Activated CD4-positive, alpha-beta T cell treated with anti-CD3 and anti-CD28 coated beads for 1 hour (primary cell): ENCODE results near the gene LGALS3BP.
"Not testable (repeated sequence)": the region's sequence is repeated elsewhere in the genome, so short reads cannot be mapped to it uniquely, and the experiment has no call there.

Experiments
- DNase-seq: peaks from one replicate; pipeline ENCODE4 v3.0.0-alpha.2; 2020

The LGALS3BP gene

GRCh38 chr17:78977997-78978973 lies 1.4 kb downstream of the LGALS3BP start:
- no peak for DNase-seq

DNA sequence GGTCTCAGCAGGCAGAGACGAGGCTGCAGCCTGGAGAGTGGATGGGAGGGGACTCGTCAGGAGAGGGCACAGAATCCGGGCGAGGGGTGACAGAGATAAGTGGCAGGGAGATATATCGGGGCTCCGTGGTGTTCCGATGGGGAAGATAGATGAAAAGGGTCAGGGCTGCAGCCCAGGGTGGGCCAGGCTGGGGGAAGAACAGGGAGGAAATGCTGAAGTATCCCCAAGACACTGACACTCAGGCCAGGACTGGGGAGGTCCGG lies 2.1 kb downstream of the LGALS3BP start:
- DNase-seq = no peak

GRCh38 chr17:78976907-78977680 lies 2.6 kb downstream of the LGALS3BP start:
- DNase-seq = no peak

GRCh38 chr17:78974635-78975591 lies 4.8 kb downstream of the LGALS3BP start:
- DNase-seq = no peak

GRCh38 chr17:78973792-78974520 lies 5.8 kb downstream of the LGALS3BP start:
- no peak for DNase-seq

DNA sequence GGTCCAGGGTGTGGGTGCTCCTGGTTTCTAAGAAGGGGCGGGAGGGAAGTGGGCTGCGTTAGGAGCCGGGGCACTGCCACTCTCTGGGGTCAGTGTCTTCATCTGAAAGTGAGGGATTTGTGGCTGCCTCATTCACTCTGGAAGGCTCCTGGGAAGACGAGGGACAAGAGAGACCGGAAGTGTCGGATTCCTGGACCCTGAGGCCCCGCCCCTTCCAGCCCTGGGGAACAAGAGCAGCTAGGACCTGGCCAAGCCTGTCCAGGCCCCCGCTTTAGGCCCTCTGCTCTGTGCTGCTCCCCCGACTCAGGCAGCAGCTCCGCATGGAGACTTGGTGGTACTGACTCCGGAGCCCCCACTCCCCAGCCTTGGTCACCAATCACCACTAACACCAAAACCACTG lies 6.5 kb downstream of the LGALS3BP start:
- no peak for DNase-seq

- no peak for DNase-seq
These were observed 7.1 kb downstream of the LGALS3BP start for GRCh38 chr17:78972507-78973105.

DNA sequence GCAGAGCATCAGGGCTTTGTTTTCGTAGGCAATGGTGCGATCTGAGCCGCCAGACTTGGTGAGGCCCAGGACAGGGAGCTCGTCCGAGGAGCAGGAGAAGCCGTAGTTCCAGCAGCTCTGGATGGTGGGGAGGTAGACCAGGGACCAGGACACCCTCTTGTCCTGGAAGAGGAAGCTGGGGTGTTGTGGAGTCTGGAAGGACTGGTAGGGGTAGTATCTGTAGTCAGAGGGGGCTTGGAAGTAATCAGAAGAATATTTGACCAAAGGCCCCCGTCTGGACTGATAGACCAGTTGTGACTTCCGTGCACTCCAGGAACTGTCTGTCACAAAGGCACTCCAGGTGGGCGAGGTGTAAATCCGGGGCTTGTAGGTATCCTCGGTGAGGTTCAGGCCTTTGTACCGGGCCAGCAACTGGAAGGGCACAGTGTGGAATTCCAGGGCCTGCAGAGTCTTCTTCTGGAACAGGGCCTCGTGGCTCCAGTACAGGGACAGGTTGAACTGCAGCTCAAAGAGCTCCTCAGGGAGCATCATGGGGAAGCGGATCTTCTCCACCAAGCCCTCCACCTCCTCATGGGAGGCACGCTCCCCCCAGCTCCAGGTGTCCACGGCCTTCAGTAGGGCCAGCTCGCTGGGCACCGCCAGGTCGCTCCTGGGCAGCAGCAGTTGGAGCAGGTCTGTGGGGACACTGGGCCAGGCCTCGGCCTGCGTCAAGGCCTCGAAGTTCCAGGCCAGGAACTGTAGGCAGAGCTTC lies 7.8 kb downstream of the LGALS3BP start:
- DNase-seq = no peak

- DNase-seq = peak; percentile 68
These were observed 8.6 kb downstream of the LGALS3BP start for GRCh38 chr17:78970834-78971755.

DNA sequence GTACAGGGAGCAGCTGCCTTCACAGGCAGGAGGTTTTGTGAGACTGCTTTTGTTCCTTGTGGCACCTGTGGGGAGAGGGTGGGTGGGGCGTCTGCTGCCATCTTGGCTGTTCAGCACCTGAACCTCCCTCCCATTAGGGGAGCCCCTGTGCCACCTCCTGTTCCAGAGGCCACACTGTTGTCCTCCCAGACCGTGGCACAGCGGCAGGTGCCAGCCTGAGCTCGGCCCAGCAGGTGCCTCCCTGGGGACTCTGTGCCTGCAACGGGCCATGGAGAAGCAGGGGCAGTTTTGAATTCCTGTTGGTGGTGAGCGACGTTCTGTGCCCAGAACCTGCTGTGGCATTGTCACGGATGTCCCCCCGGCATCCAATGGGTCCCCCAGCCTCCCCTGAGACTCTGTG lies 9.9 kb downstream of the LGALS3BP start:
- no peak for DNase-seq

DNA sequence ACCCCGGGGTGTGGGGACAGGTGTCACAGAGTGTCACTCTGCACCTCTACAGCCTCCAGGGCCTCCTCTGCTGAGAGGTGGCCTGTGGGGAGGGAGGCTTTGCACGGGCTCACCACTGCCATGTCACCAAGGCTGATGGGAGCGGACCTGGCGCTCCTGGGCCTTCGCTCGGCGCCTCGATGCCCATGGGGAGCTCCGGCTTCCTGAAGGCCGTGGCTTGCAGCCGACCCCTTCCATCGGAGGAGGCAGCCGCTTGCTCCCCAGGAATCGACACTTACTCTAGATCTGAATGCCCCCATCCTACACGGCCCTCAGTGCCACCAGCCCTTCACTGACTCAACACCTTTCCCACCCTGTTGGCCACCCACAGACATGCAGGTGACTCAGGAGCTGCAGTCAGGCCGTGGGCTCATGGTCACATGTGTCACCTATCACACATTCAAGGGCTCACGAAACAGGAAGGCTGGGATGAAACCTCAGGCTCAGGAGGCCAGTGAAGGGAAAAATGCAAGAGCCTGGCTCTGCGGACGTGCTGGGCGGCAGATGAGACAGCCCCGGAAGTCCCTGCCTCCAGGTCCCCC lies 11.9 kb downstream of the LGALS3BP start:
- DNase-seq = no peak

- no peak for DNase-seq
These were observed 12.7 kb downstream of the LGALS3BP start for GRCh38 chr17:78966910-78967600.

DNA sequence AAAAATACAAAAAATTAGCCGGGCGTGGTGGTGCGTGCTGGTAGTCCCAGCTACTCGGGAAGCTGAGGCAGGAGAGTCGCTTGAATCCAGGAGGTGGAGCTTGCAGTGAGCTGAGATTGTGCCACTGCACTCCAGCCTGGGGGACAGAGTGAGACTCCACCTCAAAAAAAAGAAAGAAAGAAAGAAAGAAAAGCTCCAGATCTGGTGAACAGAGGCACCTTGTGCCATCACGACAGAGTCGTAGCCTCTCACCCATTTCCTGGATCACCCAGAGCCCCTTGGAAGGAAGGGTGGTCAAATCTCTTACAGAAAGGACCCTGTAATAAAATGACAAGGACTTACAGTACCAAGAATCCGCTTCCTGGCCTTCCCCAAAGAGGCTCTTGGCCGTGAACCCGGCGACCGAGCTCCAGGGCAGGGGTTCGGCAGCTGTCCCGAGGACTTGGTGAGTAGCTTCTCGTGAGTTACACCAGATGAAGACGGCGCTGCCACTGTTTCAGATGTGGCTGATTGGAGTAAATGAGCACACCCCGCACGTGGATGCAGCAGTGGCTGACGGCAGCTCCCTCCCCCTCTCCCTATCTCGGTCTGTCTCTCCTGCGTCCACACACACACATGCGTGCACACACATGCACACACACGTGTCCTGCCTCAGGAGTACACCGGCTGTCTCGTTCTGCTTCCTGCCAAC lies 13.5 kb downstream of the LGALS3BP start:
- no peak for DNase-seq

DNA sequence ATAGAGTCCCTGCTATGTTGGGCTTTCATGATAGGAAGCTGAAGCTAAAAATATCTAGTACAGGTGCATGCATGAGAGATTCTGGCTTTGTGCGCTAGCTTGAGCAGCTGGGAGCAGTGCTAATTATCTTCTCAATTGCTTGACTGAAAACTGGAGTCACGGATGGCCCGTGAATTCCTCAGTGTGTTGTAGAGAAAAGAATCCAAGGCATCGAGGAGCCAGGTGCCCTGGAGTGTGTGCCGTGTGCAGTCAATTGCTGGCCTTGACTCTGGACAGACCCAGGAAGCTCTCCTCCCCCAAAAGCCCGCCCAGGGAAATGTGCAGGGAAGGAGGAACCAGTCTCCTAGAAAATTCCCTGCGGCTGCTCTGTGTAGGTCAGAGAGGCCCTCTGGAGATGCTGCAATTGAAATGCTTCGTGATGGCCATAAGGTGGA lies 14.2 kb downstream of the LGALS3BP start:
- DNase-seq = no peak

- DNase-seq = no peak
These were observed 16.3 kb downstream of the LGALS3BP start for GRCh38 chr17:78963378-78963777.

- DNase-seq = not testable (repeated sequence)
These were observed 16.8 kb downstream of the LGALS3BP start for GRCh38 chr17:78962984-78963348.

DNA sequence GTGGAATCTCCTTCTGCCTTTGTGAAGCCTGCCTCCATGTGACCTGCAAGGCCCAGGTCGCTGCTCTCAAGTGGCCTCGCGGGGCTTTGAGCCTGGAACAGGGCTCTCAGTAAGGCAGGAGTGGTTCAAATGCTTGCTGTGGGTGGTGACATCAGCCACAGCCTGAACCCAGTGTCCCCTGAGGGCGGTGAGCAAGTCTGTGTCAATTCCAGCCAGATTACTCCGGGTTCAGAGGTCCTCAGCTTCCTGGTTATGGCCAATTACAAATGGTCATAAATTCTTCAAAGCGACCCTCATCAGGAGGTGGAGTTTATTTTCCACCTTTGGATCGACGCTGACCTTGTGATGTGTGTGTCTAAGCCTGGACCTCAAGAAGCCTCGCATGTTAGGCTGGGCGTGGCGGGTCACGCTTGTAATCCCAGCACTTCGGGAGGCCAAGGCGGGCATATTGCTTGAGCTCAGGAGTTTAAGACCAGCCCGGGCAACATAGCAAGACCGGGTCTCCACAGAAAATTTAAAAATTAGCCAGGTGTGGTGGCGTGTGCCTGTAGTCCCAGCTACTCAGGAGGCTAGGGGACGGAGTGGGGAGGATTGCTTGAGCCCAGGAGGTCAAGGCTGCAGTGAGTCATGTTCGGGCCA lies 17.3 kb downstream of the LGALS3BP start:
- no peak for DNase-seq

- DNase-seq = no peak
These were observed 18.2 kb downstream of the LGALS3BP start for GRCh38 chr17:78961571-78961970.
